Karpas-422 (cell line): ENCODE measurements around the gene TRAPPC3. TPM values are rescaled to one million over a fixed set of nuclear protein-coding genes. Genes with fewer than 3 reads are reported as not detected.

Experiments
- DNase-seq: peaks from one replicate; pipeline ENCODE4 v3.0.0-alpha.2; 2015
- H2AFZ ChIP-seq: fragments of 200-600 bp; sonication (generic); 2 replicates; pipeline ENCODE4 v1.6.1; 2014; ENCODE audit warnings: antibody characterized with exemption, low read length, mixed read lengths
- H3K27ac ChIP-seq: fragments of 200-600 bp; sonication (generic); 2 replicates; pipeline ENCODE4 v1.5.1; 2014; ENCODE audit warnings: mild to moderate bottlenecking, low read length, moderate library complexity
- H3K27me3 ChIP-seq: fragments of 200-600 bp; sonication (generic); 2 replicates; pipeline ENCODE4 v1.6.1; 2014; ENCODE audit warnings: low read length, mixed read lengths
- H3K36me3 ChIP-seq: fragments of 200-600 bp; sonication (generic); 2 replicates; pipeline ENCODE4 v1.6.1; 2014; ENCODE audit warnings: low read length, mixed read lengths; ENCODE audit not compliant: insufficient read depth
- H3K4me1 ChIP-seq: fragments of 200-600 bp; sonication (generic); 2 replicates; pipeline ENCODE4 v1.6.1; 2014; ENCODE audit warnings: mild to moderate bottlenecking, low read length, mixed read lengths
- H3K4me2 ChIP-seq: fragments of 200-600 bp; sonication (generic); 2 replicates; pipeline ENCODE4 v1.6.1; 2014; ENCODE audit warnings: low read length, low read depth, mild to moderate bottlenecking; ENCODE audit not compliant: poor library complexity, severe bottlenecking
- H3K4me3 ChIP-seq: fragments of 200-600 bp; sonication (generic); 2 replicates; pipeline ENCODE4 v1.5.1; 2014; ENCODE audit warnings: mild to moderate bottlenecking, antibody characterized with exemption, low read length, mixed read lengths
- H3K79me2 ChIP-seq: fragments of 200-600 bp; sonication (generic); 2 replicates; pipeline ENCODE4 v1.6.1; 2014; ENCODE audit warnings: mild to moderate bottlenecking, low read length, mixed read lengths
- H3K9ac ChIP-seq: fragments of 200-600 bp; sonication (generic); 2 replicates; pipeline ENCODE4 v1.6.0; 2014; ENCODE audit warnings: low read length
- H3K9me2 ChIP-seq: fragments of 200-600 bp; sonication (generic), shearing (Covaris generic); replicated peaks from 2 replicates; pipeline ENCODE4 v1.6.0; 2014; ENCODE audit warnings: mild to moderate bottlenecking, low read length, moderate library complexity; ENCODE audit not compliant: insufficient read depth
- H3K9me3 ChIP-seq: fragments of 300-700, 200-600 bp; sonication (generic); 2 replicates; pipeline ENCODE4 v1.6.1; 2014; ENCODE audit warnings: low read length, mixed read lengths
- H4K20me1 ChIP-seq: fragments of 200-600 bp; sonication (generic); 2 replicates; pipeline ENCODE4 v1.6.1; 2014; ENCODE audit warnings: mild to moderate bottlenecking, antibody characterized with exemption, low read length, low read depth; ENCODE audit not compliant: insufficient read depth
- total RNA-seq: library from RNA; depleted of rRNA; stranded (reverse); fragments of >200 nt; shearing (Covaris generic); gene quantifications from 2 replicates; pipeline ENCODE4 v1.2.3, GENCODE V29; 2014; ENCODE audit warnings: low replicate concordance

Gene TRAPPC3
- total RNA-seq, 1 experiment from 2014 or later = 46.7 TPM

DNA sequence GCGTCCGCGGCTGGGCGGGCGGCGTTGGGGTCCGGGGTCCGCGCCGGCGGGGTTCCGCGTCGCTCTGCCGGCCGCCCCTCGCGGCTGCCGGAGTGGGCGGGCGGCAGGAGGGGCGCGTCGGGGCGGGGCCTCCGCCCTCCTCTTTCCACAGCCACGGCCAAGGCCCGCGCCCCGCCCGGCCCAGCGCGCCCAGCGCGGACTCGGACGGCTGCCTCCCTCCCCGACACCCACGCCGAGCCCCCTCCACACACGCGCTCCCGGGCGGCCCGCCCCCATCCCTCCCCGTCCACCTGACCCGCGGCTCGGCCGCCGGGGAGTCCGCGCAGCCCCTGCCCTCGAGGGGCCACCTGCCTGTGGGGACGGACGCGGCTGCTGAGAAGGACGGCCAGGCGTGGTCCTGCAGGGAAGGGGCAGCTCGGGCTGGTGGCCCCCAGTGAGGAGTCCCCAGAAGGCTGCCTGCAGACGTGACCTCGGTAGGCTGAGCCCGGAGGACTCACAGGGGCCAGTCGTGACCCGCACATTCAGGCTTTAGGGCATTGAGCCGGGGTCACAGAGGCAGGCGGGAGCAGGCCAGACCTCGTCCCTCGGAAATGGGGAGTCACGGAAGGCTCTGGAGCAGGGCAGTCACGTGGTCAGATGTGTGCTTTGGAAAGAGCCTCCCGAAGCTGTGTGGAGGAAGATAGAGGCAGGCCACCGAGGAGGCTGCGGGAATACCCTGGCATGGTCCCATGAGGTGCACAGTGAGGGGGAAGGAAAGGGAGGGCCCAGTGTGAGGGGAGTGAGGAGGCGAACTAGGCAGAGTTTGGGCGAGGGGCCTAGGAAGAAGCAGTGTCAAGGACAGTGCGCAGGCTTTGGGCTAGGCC is 23.9 kb downstream of the TRAPPC3 start, which contains the start of gene COL8A2:
Gene COL8A2, minus strand, starts transcription at position 94 of the 863 bp plus-strand sequence. CDS start 24,980 bp downstream, outside the sequence.
- no peak within 1 kb of the TSS for H2AFZ ChIP-seq
- H3K9me3 ChIP-seq = no peaks in the 10 kb centered on the region
- H3K4me1 ChIP-seq = peaks cover 7% of the 10 kb centered on the region
- no peaks in the 10 kb centered on the region for H3K79me2 ChIP-seq
- no peaks in the 10 kb centered on the region for H3K36me3 ChIP-seq
- H4K20me1 ChIP-seq = no peaks in the 10 kb centered on the region
- H3K27me3 ChIP-seq = no peaks in the 10 kb centered on the region
- H3K4me2 ChIP-seq = no peak within 1 kb of the TSS
- no peak for DNase-seq
- H3K9me2 ChIP-seq = no peaks in the 10 kb centered on the region
- H3K4me3 ChIP-seq = no peak within 1 kb of the TSS
- H3K9ac ChIP-seq = no peak within 1 kb of the TSS
- H3K27ac ChIP-seq = no peak within 1 kb of the TSS

DNA sequence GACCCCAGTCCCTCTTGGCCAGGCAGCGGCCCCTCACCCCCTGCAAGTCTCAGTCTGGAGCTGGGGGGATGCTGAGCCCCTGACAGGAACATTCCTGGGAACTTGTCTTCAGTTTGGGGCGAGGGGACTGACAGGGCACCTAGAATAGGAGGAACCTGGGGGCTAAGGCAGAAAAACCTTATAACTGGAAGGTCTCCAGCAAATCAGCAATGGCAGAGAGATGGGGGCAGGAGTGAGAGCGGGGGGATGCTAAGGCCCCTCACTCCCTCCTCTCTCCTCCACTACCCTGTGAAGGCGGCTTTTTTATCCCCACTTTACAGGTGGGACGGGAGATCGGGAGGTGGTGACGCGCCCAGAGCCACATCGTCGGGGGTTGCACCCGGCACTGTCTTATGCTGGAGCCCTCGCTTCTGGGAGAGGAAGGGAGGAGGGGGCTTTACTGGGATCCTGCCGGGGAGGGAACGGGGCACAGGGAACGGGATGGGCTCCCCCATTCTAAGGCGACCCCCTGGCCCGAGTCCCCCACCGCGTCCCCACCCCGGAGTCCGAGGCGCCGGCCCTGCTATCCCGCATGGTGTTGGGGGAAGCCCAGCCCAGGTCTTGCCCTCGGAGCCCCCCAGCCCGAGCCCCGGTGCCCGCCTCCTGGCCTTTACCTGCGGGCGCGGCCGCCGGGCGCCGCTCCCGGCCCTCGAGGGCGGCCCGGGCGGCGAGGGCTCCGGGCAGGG is 24.7 kb downstream of the TRAPPC3 start:
- no peaks in the 10 kb centered on the region for H3K36me3 ChIP-seq
- no peaks in the 10 kb centered on the region for H4K20me1 ChIP-seq
- DNase-seq = no peak
- no peak overlapping the region for H3K4me3 ChIP-seq
- H3K4me2 ChIP-seq = no peak overlapping the region
- H3K9me2 ChIP-seq = no peaks in the 10 kb centered on the region
- no peak overlapping the region for H3K27ac ChIP-seq
- no peak overlapping the region for H2AFZ ChIP-seq
- peaks cover 7% of the 10 kb centered on the region for H3K4me1 ChIP-seq
- no peak overlapping the region for H3K9ac ChIP-seq
- H3K9me3 ChIP-seq = no peaks in the 10 kb centered on the region
- no peaks in the 10 kb centered on the region for H3K79me2 ChIP-seq
- no peaks in the 10 kb centered on the region for H3K27me3 ChIP-seq

DNA sequence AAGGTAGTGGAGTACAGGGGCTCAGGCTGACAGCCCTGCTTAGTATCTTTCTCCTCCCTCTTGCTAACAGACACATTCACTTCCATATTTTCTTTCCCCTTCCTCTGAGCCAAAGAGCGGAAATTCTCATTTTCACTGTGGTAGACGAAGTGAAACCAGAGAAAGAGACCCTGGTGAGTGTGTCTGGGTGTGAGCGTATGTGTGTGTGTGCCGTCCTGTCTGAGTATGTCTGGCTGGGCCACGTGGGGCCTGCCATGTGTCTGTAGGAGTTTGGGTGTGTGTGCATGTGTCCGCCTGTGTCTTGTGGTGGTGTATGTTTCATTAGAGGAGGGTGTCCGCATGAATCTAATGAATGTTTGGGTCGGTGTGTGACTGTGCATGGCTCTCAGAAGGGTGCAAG is 25.9 kb downstream of the TRAPPC3 start:
- H3K36me3 ChIP-seq = no peaks in the 10 kb centered on the region
- no peaks in the 10 kb centered on the region for H3K9me2 ChIP-seq
- H3K9me3 ChIP-seq = no peaks in the 10 kb centered on the region
- H3K4me1 ChIP-seq = peaks cover 7% of the 10 kb centered on the region
- no peak overlapping the region for H3K4me3 ChIP-seq
- 0 out of 2 replicates have a peak overlapping the region, but pooled peaks have one; percentile 25 for H3K9ac ChIP-seq
- DNase-seq = peak; percentile 56
- H3K79me2 ChIP-seq = no peaks in the 10 kb centered on the region
- H3K4me2 ChIP-seq = peak overlapping the region; percentile 33
- H2AFZ ChIP-seq = peak overlapping the region; percentile 59; the same call in 1 of the 2 replicates
- H3K27me3 ChIP-seq = no peaks in the 10 kb centered on the region
- no peaks in the 10 kb centered on the region for H4K20me1 ChIP-seq
- no peak overlapping the region for H3K27ac ChIP-seq

DNA sequence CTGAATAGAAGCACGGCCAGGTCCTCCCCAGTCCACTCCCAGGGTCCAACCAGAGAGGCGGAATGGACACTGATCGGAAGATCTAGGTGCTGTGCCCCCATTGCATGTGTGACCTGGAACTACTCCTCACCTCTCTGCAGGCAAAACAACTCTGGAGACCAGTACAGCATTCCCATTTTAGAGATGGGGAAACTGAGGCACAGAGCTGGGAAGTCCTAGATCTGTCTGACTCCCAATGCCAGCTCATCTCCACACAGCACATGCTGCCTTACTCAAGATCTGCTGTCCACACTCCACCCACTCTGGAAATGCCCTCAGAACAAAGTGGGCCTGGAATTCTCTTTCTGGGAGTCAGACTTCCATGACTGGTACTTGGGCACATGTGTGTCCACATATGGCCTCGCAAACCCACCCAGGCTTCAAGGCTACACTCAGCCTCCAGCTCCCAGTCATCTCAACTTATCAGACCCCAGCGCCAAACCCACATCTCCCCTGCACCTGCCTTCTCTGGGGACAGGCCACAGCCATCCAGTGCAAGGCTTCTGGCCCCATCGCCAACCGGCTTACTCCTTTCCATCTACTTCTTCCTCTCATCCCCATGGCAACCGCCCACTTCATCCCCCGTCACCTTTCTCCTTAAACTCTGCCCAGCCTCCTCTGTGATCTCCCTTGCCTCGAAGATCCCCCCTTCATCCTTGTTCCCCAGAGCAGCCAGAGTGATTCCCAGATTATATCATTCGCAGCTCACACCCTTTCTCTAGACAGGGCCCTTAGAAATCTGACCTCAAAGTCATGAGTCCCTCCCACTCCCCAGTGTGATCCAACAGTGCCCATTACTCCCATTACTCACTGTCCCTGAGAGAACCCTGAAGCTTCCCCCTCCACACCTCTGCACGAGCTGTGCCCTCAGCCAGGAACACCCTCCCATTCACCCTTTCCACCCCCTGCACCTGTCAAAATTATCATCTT is 26.9 kb downstream of the TRAPPC3 start:
- no peaks in the 10 kb centered on the region for H3K9me3 ChIP-seq
- no peaks in the 10 kb centered on the region for H3K79me2 ChIP-seq
- H2AFZ ChIP-seq = peak overlapping the region; percentile 59; the same call in 1 of the 2 replicates
- peaks cover 7% of the 10 kb centered on the region for H3K4me1 ChIP-seq
- no peak overlapping the region for H3K4me3 ChIP-seq
- H3K9me2 ChIP-seq = no peaks in the 10 kb centered on the region
- H3K27ac ChIP-seq = no peak overlapping the region
- DNase-seq = no peak
- no peaks in the 10 kb centered on the region for H4K20me1 ChIP-seq
- no peak overlapping the region for H3K9ac ChIP-seq
- no peaks in the 10 kb centered on the region for H3K36me3 ChIP-seq
- no peak overlapping the region for H3K4me2 ChIP-seq
- H3K27me3 ChIP-seq = no peaks in the 10 kb centered on the region

DNA sequence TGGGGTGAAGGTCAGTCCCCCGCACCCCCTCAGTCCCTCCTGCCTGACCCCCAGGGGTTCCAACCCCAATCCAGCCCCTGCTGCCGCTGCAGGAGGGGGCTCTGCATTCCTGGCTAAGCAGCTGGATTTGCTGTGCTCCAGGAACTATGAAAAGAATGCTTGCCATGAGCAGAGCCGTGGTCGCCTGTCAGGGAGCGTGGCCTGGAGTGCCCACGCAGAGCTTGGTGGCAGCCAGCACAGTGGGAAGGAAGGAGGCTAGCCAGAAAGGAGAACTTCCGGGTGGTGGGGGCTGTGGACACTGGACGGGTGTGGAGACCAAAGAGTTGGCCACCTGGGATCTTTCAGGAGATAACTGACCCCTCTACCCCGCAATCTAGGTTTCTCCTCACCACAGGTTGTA is 29.8 kb downstream of the TRAPPC3 start:
- no peaks in the 10 kb centered on the region for H3K27me3 ChIP-seq
- no peaks in the 10 kb centered on the region for H3K79me2 ChIP-seq
- no peaks in the 10 kb centered on the region for H3K9me2 ChIP-seq
- H3K9me3 ChIP-seq = no peaks in the 10 kb centered on the region
- H3K4me3 ChIP-seq = no peak overlapping the region
- peaks cover 7% of the 10 kb centered on the region for H3K4me1 ChIP-seq
- H3K9ac ChIP-seq = no peak overlapping the region
- no peak overlapping the region for H3K4me2 ChIP-seq
- H2AFZ ChIP-seq = no peak overlapping the region
- no peak for DNase-seq
- H4K20me1 ChIP-seq = no peaks in the 10 kb centered on the region
- H3K36me3 ChIP-seq = no peaks in the 10 kb centered on the region
- H3K27ac ChIP-seq = no peak overlapping the region

DNA sequence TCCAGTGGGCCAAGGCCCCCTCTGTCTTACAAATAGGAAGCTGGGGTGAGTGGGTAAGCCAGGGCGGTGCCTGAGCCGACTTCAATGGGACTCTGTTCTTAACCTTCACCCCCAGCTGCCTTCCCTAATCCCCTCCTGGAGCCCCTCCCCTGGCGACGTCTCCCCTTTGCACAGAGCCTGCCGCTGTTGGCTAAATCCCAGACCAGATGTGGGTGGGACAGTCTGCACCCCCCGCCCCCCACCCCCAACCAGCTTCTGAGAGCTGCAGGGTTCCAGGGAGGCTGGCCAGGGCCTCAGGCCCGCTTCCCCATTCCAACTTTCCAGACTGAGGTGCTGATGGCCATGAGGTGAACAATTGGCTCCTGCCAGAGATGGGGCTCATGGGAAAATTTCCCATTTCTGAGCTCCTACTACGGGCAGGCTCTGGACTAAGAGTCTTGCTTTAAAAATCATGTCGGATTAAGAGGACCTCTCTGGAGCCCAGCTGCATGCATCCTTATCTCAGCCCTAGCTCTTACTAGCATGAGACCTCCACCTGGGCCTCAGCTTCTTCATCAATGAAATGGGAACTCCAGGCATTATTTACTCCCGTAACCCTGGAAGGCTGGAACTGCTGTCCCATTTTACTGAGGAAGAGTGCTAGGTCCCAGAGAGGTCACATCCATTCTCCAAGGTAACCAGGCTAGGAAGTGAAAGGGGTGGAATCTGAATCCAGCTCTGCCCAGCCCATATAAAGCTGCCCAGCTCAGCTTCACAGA is 30.7 kb downstream of the TRAPPC3 start:
- Histone ChIP-seq H3K9ac (no peak overlapping the region), H3K4me2 (no peak overlapping the region), H3K9me2 (no peaks in the 10 kb centered on the region), H3K9me3 (no peaks in the 10 kb centered on the region), H3K27ac (no peak overlapping the region), H3K79me2 (no peaks in the 10 kb centered on the region), H3K27me3 (no peaks in the 10 kb centered on the region), H2AFZ (no peak overlapping the region), H3K36me3 (no peaks in the 10 kb centered on the region), H3K4me1 (peaks cover 7% of the 10 kb centered on the region), H3K4me3 (no peak overlapping the region), H4K20me1 (no peaks in the 10 kb centered on the region)
- no peak for DNase-seq

DNA sequence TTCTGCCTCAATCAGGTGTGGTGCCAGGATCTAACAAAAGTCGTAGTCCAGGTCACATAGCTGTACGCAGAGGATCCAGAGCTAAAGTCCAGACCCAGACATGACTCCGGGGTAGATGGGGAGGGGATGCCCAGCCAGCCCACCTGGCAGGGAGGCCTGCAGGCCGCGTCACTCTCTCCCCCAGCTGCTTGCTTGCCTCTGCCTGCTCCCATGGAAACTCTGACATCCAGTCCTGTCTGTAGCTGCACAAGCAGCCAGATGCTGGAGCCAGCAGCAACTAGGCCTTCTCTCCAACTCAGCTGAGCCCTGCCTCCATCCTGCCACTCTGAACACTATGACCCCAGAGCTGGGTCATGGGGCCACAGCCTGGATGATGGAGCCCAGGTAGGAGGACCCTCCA is 32.4 kb downstream of the TRAPPC3 start:
- Histone ChIP-seq H3K9ac (no peak overlapping the region), H3K36me3 (no peaks in the 10 kb centered on the region), H4K20me1 (0 out of 2 replicates have a peak, but pooled peaks cover 3% of the 10 kb centered on the region), H3K79me2 (no peaks in the 10 kb centered on the region), H3K27ac (no peak overlapping the region), H2AFZ (no peak overlapping the region), H3K4me3 (no peak overlapping the region), H3K9me2 (no peaks in the 10 kb centered on the region), H3K9me3 (no peaks in the 10 kb centered on the region), H3K27me3 (no peaks in the 10 kb centered on the region), H3K4me1 (no peaks in the 10 kb centered on the region), H3K4me2 (no peak overlapping the region)
- DNase-seq = no peak
